AG20443 (cell line): ENCODE data around the gene CTNND2.

Experiments
- DNase-seq: peaks from one replicate; pipeline ENCODE4 v3.0.0; 2012; ENCODE audit warnings: low spot score, mixed read lengths

Gene CTNND2, protein sequence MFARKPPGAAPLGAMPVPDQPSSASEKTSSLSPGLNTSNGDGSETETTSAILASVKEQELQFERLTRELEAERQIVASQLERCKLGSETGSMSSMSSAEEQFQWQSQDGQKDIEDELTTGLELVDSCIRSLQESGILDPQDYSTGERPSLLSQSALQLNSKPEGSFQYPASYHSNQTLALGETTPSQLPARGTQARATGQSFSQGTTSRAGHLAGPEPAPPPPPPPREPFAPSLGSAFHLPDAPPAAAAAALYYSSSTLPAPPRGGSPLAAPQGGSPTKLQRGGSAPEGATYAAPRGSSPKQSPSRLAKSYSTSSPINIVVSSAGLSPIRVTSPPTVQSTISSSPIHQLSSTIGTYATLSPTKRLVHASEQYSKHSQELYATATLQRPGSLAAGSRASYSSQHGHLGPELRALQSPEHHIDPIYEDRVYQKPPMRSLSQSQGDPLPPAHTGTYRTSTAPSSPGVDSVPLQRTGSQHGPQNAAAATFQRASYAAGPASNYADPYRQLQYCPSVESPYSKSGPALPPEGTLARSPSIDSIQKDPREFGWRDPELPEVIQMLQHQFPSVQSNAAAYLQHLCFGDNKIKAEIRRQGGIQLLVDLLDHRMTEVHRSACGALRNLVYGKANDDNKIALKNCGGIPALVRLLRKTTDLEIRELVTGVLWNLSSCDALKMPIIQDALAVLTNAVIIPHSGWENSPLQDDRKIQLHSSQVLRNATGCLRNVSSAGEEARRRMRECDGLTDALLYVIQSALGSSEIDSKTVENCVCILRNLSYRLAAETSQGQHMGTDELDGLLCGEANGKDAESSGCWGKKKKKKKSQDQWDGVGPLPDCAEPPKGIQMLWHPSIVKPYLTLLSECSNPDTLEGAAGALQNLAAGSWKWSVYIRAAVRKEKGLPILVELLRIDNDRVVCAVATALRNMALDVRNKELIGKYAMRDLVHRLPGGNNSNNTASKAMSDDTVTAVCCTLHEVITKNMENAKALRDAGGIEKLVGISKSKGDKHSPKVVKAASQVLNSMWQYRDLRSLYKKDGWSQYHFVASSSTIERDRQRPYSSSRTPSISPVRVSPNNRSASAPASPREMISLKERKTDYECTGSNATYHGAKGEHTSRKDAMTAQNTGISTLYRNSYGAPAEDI (N-terminal part only)

GRCh38 chr5:11904265-11904906 lies at the start of gene CTNND2:
Gene CTNND2, minus strand, starts transcription at chr5:11904446. Its CDS starts 593 bp downstream, at chr5:11903853.
- DNase-seq: peak; percentile 56

DNA sequence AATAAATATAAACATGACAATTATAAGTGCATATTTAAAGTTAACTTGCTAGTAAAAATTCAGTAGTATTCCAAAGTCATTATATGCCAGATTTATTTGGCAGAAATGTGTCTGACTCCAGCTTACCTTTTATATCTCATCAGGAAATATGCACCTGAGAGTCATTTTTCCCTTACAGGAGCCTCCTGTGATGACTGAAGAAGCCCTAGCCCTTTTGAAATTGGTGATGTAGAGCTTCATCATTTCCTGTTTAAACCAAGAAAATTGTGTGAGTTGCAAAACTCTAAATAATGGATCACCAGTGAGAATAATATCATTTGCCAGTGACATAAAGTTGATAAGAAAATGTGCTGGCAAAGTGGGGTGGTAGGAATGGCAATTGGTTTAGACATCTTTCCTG lies 42.1 kb upstream of the CTNND2 start:
- no peak for DNase-seq

DNA sequence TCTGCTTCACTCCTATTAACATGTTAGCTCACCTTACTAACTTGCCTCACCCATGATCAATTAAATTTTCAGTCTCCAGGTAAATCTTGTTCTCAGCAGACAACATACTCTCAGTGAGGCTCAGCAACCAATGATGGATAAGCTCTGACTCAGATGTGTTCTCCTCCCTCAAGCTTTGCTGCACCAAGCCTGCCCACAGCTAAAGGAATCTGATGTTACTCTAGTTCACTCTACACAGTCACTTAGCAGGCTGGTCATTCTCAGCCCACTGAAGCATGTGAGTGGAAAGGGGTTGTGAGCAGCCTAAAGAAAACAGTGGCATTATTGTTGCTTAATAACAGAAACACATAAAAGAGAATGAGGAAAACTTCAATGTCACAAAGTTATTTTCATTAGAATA lies 37.3 kb upstream of the CTNND2 start:
- DNase-seq: no peak

- no peak for DNase-seq
Observed at GRCh38 chr5:11931638-11932037, 27.4 kb upstream of the CTNND2 start.

- no peak for DNase-seq
Observed at GRCh38 chr5:11928909-11929308, 24.7 kb upstream of the CTNND2 start.

- DNase-seq: no peak
Observed at GRCh38 chr5:11925701-11926100, 21.5 kb upstream of the CTNND2 start.

GRCh38 chr5:11922394-11922793 lies 18.1 kb upstream of the CTNND2 start:
- no peak for DNase-seq

- no peak for DNase-seq
Observed at GRCh38 chr5:11918463-11919045, 14.3 kb upstream of the CTNND2 start.

- no peak for DNase-seq
Observed at GRCh38 chr5:11909471-11909870, 5.2 kb upstream of the CTNND2 start.

- no peak for DNase-seq
Observed at GRCh38 chr5:11906497-11906896, 2.3 kb upstream of the CTNND2 start.

DNA sequence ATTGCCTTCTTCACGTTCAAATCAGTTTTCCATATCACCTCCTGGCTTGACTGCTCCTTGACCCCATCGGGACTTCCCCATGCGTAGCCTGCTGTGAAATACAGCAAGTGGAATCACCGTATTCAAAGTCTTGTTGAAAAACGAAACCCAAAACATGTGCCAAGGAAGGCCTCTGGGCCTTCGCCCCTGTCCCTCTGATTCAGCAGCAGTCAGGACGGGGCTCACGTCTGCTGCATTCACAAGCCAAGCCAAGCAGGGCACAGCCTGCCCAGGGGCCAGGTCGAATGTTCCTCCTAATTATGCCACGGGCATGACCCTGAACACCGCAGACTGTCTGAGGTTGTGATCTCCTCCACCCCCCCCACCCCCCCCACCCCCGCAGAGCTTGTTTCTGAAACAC lies 960 bp upstream of the CTNND2 start:
- no peak for DNase-seq

- DNase-seq: peak; percentile 49
Observed at GRCh38 chr5:11903614-11904264, 507 bp downstream of the CTNND2 start.

DNA sequence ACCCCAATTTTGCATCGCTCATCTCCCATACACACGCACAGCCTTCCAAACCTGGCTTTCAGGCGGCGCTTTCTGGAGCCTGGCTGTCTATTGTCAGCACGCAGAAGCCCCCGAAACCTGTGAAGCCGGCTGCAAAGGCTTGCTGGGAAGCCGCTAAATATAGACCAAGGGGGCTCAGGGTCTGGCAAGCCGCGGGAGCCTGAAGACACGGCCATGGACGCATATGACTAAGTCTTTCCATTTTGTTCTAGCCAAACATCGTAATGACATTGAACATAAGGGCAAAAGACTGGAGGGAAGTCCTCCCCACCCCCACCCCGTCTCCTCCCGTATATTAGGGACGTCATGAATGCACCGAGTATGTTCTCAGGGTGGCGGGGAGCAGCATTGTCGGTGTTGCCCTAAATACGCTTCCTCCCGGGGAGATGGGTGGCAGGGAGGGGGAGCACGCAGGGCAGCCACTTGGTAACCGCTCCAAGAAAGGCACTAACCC lies 1.1 kb downstream of the CTNND2 start:
- DNase-seq: no peak

- no peak for DNase-seq
Observed at GRCh38 chr5:11902201-11902619, 2.0 kb downstream of the CTNND2 start.

- DNase-seq: no peak
Observed at GRCh38 chr5:11898787-11899186, 5.5 kb downstream of the CTNND2 start.

DNA sequence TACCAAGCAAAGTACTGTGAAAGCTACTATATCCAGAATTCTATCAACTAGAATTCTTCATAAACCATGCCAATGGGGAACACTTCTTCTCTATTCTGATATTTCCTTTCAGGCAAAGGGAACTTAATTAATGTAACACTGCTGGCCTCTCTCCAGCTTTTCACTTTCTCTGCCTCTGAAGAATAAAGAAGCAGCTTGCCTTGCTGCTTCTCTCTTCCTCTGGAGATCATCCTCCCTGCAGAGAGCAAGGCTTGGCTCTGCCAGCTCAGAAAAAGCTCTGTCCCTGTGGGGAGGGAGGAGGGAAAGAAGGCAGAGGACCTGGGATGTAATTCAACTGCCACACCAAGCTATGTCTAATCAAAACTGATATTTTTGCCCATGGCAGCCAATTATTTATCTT lies 6.5 kb downstream of the CTNND2 start:
- DNase-seq: no peak

DNA sequence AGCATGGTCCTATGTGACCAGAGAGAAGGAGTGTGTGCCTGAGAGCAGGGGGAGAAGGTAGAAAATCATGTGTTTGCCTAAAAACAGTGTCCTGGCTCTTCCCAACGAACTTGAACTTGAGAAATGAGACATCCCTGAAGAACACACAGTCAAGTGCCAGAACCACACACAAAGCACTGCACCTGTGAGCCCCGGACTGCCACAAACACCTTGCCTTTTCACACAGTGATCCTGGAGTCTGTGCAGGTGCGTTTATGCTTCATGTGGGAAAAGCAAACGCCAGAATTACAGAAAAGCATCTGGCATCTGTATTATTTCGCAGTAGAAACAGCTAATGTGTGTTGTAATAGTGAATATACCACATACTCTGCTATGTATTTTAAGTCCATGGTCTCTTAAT lies 9.3 kb downstream of the CTNND2 start:
- DNase-seq: no peak

GRCh38 chr5:11892832-11893231 lies 11.4 kb downstream of the CTNND2 start:
- DNase-seq: no peak

- no peak for DNase-seq
Observed at GRCh38 chr5:11890777-11891176, 13.5 kb downstream of the CTNND2 start.

GRCh38 chr5:11888221-11888620 lies 16.0 kb downstream of the CTNND2 start:
- DNase-seq: no peak

GRCh38 chr5:11878814-11879213 lies 25.4 kb downstream of the CTNND2 start:
- no peak for DNase-seq
